22Rv1 (cell line): ENCODE data around the gene C2orf42.
"Not testable (repeated sequence)": the region's sequence is repeated elsewhere in the genome, so short reads cannot be mapped to it uniquely, and the experiment has no call there.

ENCODE experiments used
- ZFX ChIP-seq: fragments of 450-650 bp; IDR thresholded peaks from 2 replicates; pipeline ENCODE4 v1.6.1; 2017; ENCODE audit warnings: antibody characterized with exemption, borderline replicate concordance
- TF ChIP-seq, protein P1 (sequence below): fragments of 450-650 bp; IDR thresholded peaks from 2 replicates; pipeline ENCODE4 v1.5.1; 2017; ENCODE audit warnings: mild to moderate bottlenecking

DNA sequence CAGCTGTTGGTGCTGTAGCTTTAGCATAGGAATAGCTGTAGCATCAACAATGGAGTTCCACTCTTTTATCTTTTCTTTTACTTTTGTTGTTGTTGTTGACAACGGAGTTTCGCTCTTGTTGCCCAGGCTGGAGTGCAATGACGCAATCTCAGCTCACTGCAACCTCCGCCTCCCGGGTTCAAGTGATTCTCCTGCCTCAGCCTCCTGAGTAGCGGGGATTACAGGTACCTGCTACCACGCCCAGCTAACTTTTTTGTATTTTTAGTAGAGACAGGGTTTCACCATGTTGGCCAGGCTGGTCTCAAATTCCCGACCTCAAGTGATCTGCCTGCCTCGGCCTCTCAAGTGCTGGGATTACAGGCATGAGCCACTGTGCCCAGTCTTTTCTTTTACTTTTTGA lies 3.6 kb downstream of the C2orf42 start:
- TF ChIP-seq, protein P1, sequence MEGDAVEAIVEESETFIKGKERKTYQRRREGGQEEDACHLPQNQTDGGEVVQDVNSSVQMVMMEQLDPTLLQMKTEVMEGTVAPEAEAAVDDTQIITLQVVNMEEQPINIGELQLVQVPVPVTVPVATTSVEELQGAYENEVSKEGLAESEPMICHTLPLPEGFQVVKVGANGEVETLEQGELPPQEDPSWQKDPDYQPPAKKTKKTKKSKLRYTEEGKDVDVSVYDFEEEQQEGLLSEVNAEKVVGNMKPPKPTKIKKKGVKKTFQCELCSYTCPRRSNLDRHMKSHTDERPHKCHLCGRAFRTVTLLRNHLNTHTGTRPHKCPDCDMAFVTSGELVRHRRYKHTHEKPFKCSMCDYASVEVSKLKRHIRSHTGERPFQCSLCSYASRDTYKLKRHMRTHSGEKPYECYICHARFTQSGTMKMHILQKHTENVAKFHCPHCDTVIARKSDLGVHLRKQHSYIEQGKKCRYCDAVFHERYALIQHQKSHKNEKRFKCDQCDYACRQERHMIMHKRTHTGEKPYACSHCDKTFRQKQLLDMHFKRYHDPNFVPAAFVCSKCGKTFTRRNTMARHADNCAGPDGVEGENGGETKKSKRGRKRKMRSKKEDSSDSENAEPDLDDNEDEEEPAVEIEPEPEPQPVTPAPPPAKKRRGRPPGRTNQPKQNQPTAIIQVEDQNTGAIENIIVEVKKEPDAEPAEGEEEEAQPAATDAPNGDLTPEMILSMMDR: not testable (repeated sequence)
- not testable (repeated sequence) for TF ChIP-seq ZFX
